K562 (cell line): Measurements from ENCODE around the gene RTCB. TPM values are rescaled to one million over a fixed set of nuclear protein-coding genes. Genes with fewer than 3 reads are reported as not detected.

Experiments
- ATAC-seq: fragments of 200-7000 bp; cut with Tn5 transposase; 3 replicates; pipeline ENCODE4 v1.9.1; 2020; ENCODE audit warnings: moderate library complexity
- BruUV-seq: library from RNA; stranded (reverse); fragments of 400-500 nt; replicated peaks from 2 replicates; lab custom pipeline; 2021; lab: Mats Ljungman, UMichigan
- CTCF ChIA-PET: fragments of 300-600 bp; formaldehyde crosslinking; extraction: SDS; loops from one replicate; lab custom pipeline; 2021; ENCODE audit warnings: low intra/inter-chr PET ratio; lab: Yijun Ruan, JAX
- POLR2A ChIA-PET: fragments of 300-600, 350-650 bp; sonication (Branson Sonifier 250); formaldehyde crosslinking; extraction: SDS; loops from one replicate; lab custom pipeline; 2021; ENCODE audit warnings: antibody characterized with exemption, inconsistent platforms; lab: Yijun Ruan, JAX
- DNase-seq, 4 experiments: peaks; one replicate each; pipeline versions ENCODE4 v3.0.0 to v3.0.0-alpha.2; 2011 to 2018; ENCODE audit warnings: low spot score in 3 of 4, mixed read lengths in 3 of 4; ENCODE audit errors: extremely low read depth in 1 of 4
- FAIRE-seq: peaks from 2 replicates; lab custom pipeline; 2011; peaks lifted over from hg19 to GRCh38; lab: Jason Lieb, UNC
- H2AFZ ChIP-seq: 2 replicates; pipeline ENCODE4 v1.6.0; 2011; ENCODE audit warnings: low read depth, low read length, control low read depth, inconsistent platforms
- H3K27ac ChIP-seq: fragments of 200-600 bp; 3 replicates; pipeline ENCODE4 v1.8.0; 2011; ENCODE audit warnings: low read depth, mild to moderate bottlenecking, control low read depth, inconsistent platforms, low read length, moderate library complexity, mixed read lengths; ENCODE audit errors: extremely low read depth
- H3K27me3 ChIP-seq, 2 experiments: fragments of 300-600 bp in 1 of 2; 2 replicates in 1 of 2; 3 replicates in 1 of 2; pipeline versions ENCODE4 v1.6.0 to v1.8.0; 2011; ENCODE audit warnings: inconsistent platforms in 2 of 2, low read length in 2 of 2, mild to moderate bottlenecking in 1 of 2, mixed read lengths in 1 of 2, moderate library complexity in 1 of 2; ENCODE audit not compliant: control insufficient read depth in 2 of 2, insufficient read depth in 2 of 2
- H3K36me3 ChIP-seq: fragments of 300-600 bp; 3 replicates; pipeline ENCODE4 v1.8.0; 2011; ENCODE audit warnings: mild to moderate bottlenecking, low read length, inconsistent platforms; ENCODE audit not compliant: control insufficient read depth, insufficient read depth
- H3K4me1 ChIP-seq, 2 experiments: fragments of 200-600 bp in 1 of 2; replicated peaks in 1 of 2; 2 replicates in 1 of 2; 3 replicates in 1 of 2; pipeline versions ENCODE4 v1.5.1 to v1.8.0; 2011; ENCODE audit warnings: inconsistent platforms in 2 of 2, low read length in 2 of 2, mild to moderate bottlenecking in 1 of 2, mixed read lengths in 1 of 2, moderate library complexity in 1 of 2; ENCODE audit not compliant: control insufficient read depth in 2 of 2, insufficient read depth in 2 of 2
- H3K4me2 ChIP-seq: 2 replicates; pipeline ENCODE4 v1.6.1; 2011; ENCODE audit warnings: low read length, control low read depth, inconsistent platforms, mixed read lengths; ENCODE audit not compliant: insufficient read depth
- H3K4me3 ChIP-seq: fragments of 200-600 bp; sonication (generic), shearing (Covaris generic); 2 replicates; pipeline ENCODE4 v1.5.1; 2016; ENCODE audit warnings: control low read depth, inconsistent platforms
- H3K79me2 ChIP-seq: fragments of 200-600 bp; 3 replicates; pipeline ENCODE4 v1.8.0; 2011; ENCODE audit warnings: low read length, inconsistent platforms; ENCODE audit not compliant: control insufficient read depth, insufficient read depth
- H3K9ac ChIP-seq, 2 experiments: 2 replicates each; pipeline versions ENCODE4 v1.6.0 to v1.6.1; 2011; ENCODE audit warnings: low read depth in 2 of 2, low read length in 2 of 2, control low read depth in 1 of 2, inconsistent platforms in 1 of 2, mild to moderate bottlenecking in 1 of 2, mixed read lengths in 1 of 2; ENCODE audit not compliant: insufficient read depth in 1 of 2
- H3K9me1 ChIP-seq: one replicate; pipeline ENCODE4 v1.6.0; 2011; ENCODE audit warnings: inconsistent platforms, mild to moderate bottlenecking, low read length, moderate library complexity; ENCODE audit not compliant: control insufficient read depth, insufficient read depth
- H3K9me3 ChIP-seq: replicated peaks from 2 replicates; pipeline ENCODE4 v1.5.1; 2011; ENCODE audit warnings: low read depth, low read length, inconsistent platforms; ENCODE audit not compliant: control insufficient read depth, insufficient read depth
- H4K20me1 ChIP-seq: replicated peaks from 2 replicates; pipeline ENCODE4 v1.6.1; 2011; ENCODE audit warnings: low read length, inconsistent platforms, mixed read lengths; ENCODE audit not compliant: control insufficient read depth, insufficient read depth
- ID3 ChIP-seq, 2 experiments: fragments of 250-450 bp in 1 of 2; fragments of 450-650 bp in 1 of 2; sonication (Bioruptor Pico) in 1 of 2; IDR thresholded peaks; 2 replicates each; pipeline versions ENCODE4 v1.6.1 to v1.8.0; 2016 to 2021; ENCODE audit warnings: mild to moderate bottlenecking in 2 of 2, moderate library complexity in 2 of 2, missing compliant biosample characterization in 1 of 2, missing genetic modification characterization in 1 of 2
- ZNF41 ChIP-seq: fragments of 250-450 bp; sonication (Bioruptor Pico); conservative IDR thresholded peaks from 2 replicates; pipeline ENCODE4 v1.4.0; 2020; ENCODE audit warnings: mild to moderate bottlenecking
- WGBS: fragments of 100-300 bp; shearing (Covaris generic); methylation state at CpG from one replicate; pipeline ENCODE4 v1.1.6; 2016; ENCODE audit warnings: low coverage, mixed read lengths; ENCODE audit not compliant: insufficient coverage; ENCODE audit errors: missing lambda C conversion rate; 5-methylcytosine and 5-hydroxymethylcytosine counted together
- in situ Hi-C: fragments of 300-500 bp; cut with MboI; formaldehyde crosslinking; loops from 4 replicates; pipeline ENCODE4 v1.15.0; 2018; ENCODE audit warnings: inconsistent platforms, mixed read lengths
- intact Hi-C: fragments of 100-400 bp; cut with micrococcal nuclease; formaldehyde crosslinking; loops from 2 replicates; pipeline ENCODE4 v1.14.2; 2022
- polyA plus RNA-seq, 8 experiments: library from polyadenylated mRNA; depleted of rRNA in 4 of 8; stranded (reverse) in 5 of 8; unstranded in 3 of 8; fragments of >200 nt; fragmentation: Nextera tagmentation in 2 of 8; fragmentation: Illumina TruSeq in 1 of 8; extraction: Ambion mirVana in 2 of 8; extraction: Trizol in 1 of 8; gene quantifications; 2 replicates each; pipeline versions ENCODE4 v1.2.1 to v1.2.3, GENCODE V29; 2011 to 2014; ENCODE audit warnings: inconsistent platforms in 1 of 8, missing spikeins in 1 of 8
- total RNA-seq, 7 experiments: library from RNA; depleted of rRNA in 6 of 7; stranded (reverse); fragments of >200 nt in 6 of 7; fragmentation: Illumina TruSeq in 2 of 7; extraction: Trizol in 2 of 7; gene quantifications; 2 replicates each; pipeline versions ENCODE4 v1.2.1 to v1.2.3, GENCODE V29; 2011 to 2021; ENCODE audit warnings: low replicate concordance in 1 of 7
- TF ChIP-seq, protein P1 (sequence below): fragments of 450-650 bp; IDR thresholded peaks from 2 replicates; pipeline ENCODE4 v1.6.1; 2016

Gene RTCB
- total and polyA plus RNA-seq, 9 of the 15 experiments (the other 6 are each of a cell fraction or from before 2014, with no cell fraction given) = 80.3 to 269 (median 92.3) TPM

DNA sequence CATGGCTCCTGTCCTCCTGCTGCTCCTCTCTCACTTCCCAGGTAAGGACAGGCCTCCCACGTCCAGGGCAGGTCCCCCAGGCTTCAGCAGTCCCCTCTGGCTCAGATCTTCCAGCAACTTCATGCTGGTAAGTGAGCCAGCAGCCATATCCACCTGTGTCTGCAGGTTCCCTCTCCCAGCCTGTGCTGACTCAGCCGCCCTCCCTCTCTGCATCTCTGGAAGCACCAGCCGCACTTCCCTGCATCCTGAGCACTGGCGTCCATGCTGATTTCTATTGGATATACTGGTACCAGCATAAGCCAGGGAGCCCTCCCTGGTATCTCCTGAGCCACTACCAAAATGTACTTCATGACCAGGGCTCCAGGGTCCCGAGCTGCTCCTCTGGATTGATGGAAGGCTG, 35.4 kb downstream of the RTCB start:
- peaks cover 0 to 8% of the 10 kb centered on the region in 2 experiments; a peak in 3 of 5 replicates for H3K4me1 ChIP-seq
- H3K27ac ChIP-seq = no peak overlapping the region
- in situ Hi-C loops (no loop called here), intact Hi-C loops (loop anchor here (10.0 kb wide), 1 partner anchor 402 kb away; no protein-coding TSS in a partner anchor)
- H3K79me2 ChIP-seq = no peaks in the 10 kb centered on the region
- H3K4me2 ChIP-seq = no peak overlapping the region
- H3K36me3 ChIP-seq = no peaks in the 10 kb centered on the region
- FAIRE-seq = no peak
- ChIA-PET POLR2A (interaction anchor here (0.5 to 0.9 kb wide), 3 partner anchors 15 to 202 kb away, joined by 3 read pairs; no protein-coding TSS in a partner anchor), CTCF (interaction anchor here (0.5 to 0.7 kb wide), 2 partner anchors 9 to 89 kb away, joined by 3 to 5 read pairs; no protein-coding TSS in a partner anchor)
- no peaks in the 10 kb centered on the region for H3K9me1 ChIP-seq
- 0% methylated on average over 3 of the region's 5 CpGs for WGBS
- H3K9ac ChIP-seq = no peak overlapping the region
- H3K9me3 ChIP-seq = no peaks in the 10 kb centered on the region
- no peaks in the 10 kb centered on the region; the same call in 1 of the 2 replicates for H4K20me1 ChIP-seq
- DNase-seq = no peak
- no peak for ATAC-seq
- no TSS peak for BruUV-seq
- no peak overlapping the region for H3K4me3 ChIP-seq
- TF ChIP-seq ID3 (CRISPR knock-in tag; IDR thresholded peaks at IDR 0.05) (no peak), ID3 (tag; IDR thresholded peaks at IDR 0.05) (no peak), ZNF41 (CRISPR knock-in tag) (no peak)
- TF ChIP-seq, protein P1, sequence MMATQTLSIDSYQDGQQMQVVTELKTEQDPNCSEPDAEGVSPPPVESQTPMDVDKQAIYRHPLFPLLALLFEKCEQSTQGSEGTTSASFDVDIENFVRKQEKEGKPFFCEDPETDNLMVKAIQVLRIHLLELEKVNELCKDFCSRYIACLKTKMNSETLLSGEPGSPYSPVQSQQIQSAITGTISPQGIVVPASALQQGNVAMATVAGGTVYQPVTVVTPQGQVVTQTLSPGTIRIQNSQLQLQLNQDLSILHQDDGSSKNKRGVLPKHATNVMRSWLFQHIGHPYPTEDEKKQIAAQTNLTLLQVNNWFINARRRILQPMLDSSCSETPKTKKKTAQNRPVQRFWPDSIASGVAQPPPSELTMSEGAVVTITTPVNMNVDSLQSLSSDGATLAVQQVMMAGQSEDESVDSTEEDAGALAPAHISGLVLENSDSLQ = peak; percentile 29; the same call in 1 of the 2 replicates
- H2AFZ ChIP-seq = no peak overlapping the region
- H3K27me3 ChIP-seq = no peaks in the 10 kb centered on the region
